ENCODE measurements around the gene TMED7. TPM values are rescaled to one million over a fixed set of nuclear protein-coding genes. Genes with fewer than 3 reads are reported as not detected.

The TMED7 gene
- total RNA-seq, 3 donors from 2014 or later (not counting 1 experiment from before 2014, with no cell fraction given): 40.6 to 48.8 (median 48.1) TPM

DNA sequence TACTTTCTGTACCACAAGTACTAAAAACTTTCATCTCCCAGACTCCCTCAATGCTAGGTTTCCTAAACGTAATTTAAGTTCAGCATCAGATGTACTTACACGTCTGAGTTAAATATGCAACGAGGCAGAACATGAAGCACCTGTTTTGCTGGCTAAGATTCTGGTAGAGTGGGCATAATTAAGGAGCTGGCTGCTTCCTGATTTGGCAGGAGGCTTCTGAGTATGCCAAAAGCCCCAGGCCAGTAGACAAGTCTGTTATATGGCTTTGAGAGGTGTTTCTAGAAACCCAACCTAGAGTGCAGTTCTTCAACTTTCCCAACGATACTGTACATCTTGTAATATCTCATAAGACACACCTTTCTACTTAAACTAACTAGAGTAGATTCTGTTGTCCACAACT lies 37.2 kb downstream of the TMED7 start:
- no peaks in the 10 kb centered on the region for H3K4me1 ChIP-seq (ENCODE audit: control insufficient read depth, insufficient read depth, low read length)
- intact Hi-C loops (cut with micrococcal nuclease): loop anchor here (5.0 kb wide), 2 partner anchors 491 to 1976 kb away; no protein-coding TSS in a partner anchor
- H3K36me3 ChIP-seq (ENCODE audit: control insufficient read depth, insufficient read depth, low read length): no peaks in the 10 kb centered on the region
- TF ChIP-seq, protein P1, sequence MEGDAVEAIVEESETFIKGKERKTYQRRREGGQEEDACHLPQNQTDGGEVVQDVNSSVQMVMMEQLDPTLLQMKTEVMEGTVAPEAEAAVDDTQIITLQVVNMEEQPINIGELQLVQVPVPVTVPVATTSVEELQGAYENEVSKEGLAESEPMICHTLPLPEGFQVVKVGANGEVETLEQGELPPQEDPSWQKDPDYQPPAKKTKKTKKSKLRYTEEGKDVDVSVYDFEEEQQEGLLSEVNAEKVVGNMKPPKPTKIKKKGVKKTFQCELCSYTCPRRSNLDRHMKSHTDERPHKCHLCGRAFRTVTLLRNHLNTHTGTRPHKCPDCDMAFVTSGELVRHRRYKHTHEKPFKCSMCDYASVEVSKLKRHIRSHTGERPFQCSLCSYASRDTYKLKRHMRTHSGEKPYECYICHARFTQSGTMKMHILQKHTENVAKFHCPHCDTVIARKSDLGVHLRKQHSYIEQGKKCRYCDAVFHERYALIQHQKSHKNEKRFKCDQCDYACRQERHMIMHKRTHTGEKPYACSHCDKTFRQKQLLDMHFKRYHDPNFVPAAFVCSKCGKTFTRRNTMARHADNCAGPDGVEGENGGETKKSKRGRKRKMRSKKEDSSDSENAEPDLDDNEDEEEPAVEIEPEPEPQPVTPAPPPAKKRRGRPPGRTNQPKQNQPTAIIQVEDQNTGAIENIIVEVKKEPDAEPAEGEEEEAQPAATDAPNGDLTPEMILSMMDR (IDR thresholded peaks at IDR 0.05): no peak
- Mint-ChIP-seq H3K4me1 (no peaks in the 10 kb centered on the region), H3K4me3 (no peak overlapping the region), H3K9me3 (no peaks in the 10 kb centered on the region), H3K27me3 (ENCODE audit: low read depth in 2 of 2) (no peaks in the 10 kb centered on the region), H3K36me3 (no peaks in the 10 kb centered on the region), H3K27ac (no peak overlapping the region)
- WGBS (ENCODE audit: insufficient coverage): 90% methylated on average over 4 of the region's 4 CpGs
- no peak for ATAC-seq
- no peaks in the 10 kb centered on the region for H3K9me3 ChIP-seq (ENCODE audit: control insufficient read depth, insufficient read depth, low read length)
- no peak overlapping the region for H3K4me3 ChIP-seq (ENCODE audit: low read length)
- H3K27ac ChIP-seq (ENCODE audit: low read length): no peak overlapping the region
- no peak for DNase-seq
- H3K27me3 ChIP-seq (ENCODE audit: control insufficient read depth, insufficient read depth, low read length): no peaks in the 10 kb centered on the region

DNA sequence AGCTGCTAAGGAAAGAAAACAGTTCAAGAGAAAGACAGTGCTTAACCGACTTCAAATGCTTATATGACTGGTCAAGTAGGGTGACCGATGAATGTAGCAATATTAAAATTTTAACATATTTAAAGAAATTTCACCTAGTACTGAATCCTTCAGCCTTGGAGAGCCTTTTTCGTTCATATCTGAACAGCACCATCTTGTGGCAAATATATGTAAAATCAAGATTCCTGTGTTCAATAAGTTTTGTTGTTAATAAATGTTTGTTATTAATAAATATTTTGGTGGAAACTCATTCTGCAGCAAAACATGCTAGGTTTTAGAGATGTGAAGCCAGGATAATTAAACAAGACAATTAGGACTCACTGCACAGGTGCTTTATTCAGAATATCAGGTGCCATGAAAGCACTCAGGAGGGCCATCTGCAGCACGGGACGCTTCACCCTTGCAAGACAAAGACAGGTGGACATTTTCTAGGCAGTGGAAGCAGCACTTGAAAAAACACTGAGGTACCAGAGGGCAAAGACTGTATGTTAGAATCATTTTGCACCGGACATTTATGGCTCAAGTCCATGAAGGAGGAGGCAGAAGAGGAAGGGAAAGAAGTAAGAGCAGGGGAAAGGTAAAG lies 39.2 kb downstream of the TMED7 start:
- H3K4me3 Mint-ChIP-seq: no peak overlapping the region
- 63% methylated on average over 5 of the region's 6 CpGs for WGBS (ENCODE audit: insufficient coverage)
- Histone ChIP-seq H3K4me3 (ENCODE audit: low read length) (no peak overlapping the region), H3K9me3 (ENCODE audit: control insufficient read depth, insufficient read depth, low read length) (no peaks in the 10 kb centered on the region), H3K4me1 (ENCODE audit: control insufficient read depth, insufficient read depth, low read length) (no peaks in the 10 kb centered on the region), H3K27me3 (ENCODE audit: control insufficient read depth, insufficient read depth, low read length) (no peaks in the 10 kb centered on the region), H3K36me3 (ENCODE audit: control insufficient read depth, insufficient read depth, low read length) (no peaks in the 10 kb centered on the region), H3K27ac (ENCODE audit: low read length) (no peak overlapping the region)
- peak; percentile 44 to 53 (median 52) for ATAC-seq
- H3K27me3 Mint-ChIP-seq (ENCODE audit: low read depth in 2 of 2): no peaks in the 10 kb centered on the region
- H3K9me3 Mint-ChIP-seq: no peaks in the 10 kb centered on the region
- peak in 1 of 2 donors; percentile 54 for DNase-seq
- H3K4me1 Mint-ChIP-seq: no peaks in the 10 kb centered on the region
- TF ChIP-seq, protein P1 (IDR thresholded peaks at IDR 0.05): peak; percentile 71
- no peaks in the 10 kb centered on the region for H3K36me3 Mint-ChIP-seq
- H3K27ac Mint-ChIP-seq: no peak overlapping the region
- intact Hi-C loops (cut with micrococcal nuclease): loop anchor here (1.0 to 5.0 kb wide), 3 partner anchors 277 to 1974 kb away; no protein-coding TSS in a partner anchor

DNA sequence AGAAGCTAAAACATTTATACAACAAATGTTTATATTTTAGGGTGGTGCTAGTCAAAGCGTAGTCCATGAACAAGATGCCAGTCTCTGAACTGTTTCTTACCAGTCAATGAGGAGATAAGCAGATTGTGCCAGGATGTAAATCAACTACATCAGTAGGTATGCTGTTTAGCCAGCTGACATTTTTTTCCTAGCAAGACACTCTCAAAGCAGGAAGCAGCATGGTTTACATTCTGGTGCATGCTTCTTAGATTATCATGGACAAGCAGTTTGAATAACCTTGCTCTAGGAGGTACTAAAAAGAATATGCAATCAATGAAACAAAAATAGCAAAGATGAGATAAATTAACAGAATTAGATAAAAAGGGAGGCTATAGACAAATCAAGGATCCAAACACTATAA lies 40.6 kb downstream of the TMED7 start:
- no peaks in the 10 kb centered on the region for H3K9me3 Mint-ChIP-seq
- 100% methylated on average over 1 of the region's 1 CpG for WGBS (ENCODE audit: insufficient coverage)
- DNase-seq (no peak), ATAC-seq (no peak)
- no peak overlapping the region for H3K4me3 ChIP-seq (ENCODE audit: low read length)
- no peaks in the 10 kb centered on the region for H3K4me1 Mint-ChIP-seq
- intact Hi-C loops (cut with micrococcal nuclease): loop anchor here (5.0 kb wide), 2 partner anchors 488 to 1973 kb away; no protein-coding TSS in a partner anchor
- H3K36me3 Mint-ChIP-seq: no peaks in the 10 kb centered on the region
- TF ChIP-seq, protein P1 (IDR thresholded peaks at IDR 0.05): no peak
- H3K36me3 ChIP-seq (ENCODE audit: control insufficient read depth, insufficient read depth, low read length): no peaks in the 10 kb centered on the region
- H3K27ac Mint-ChIP-seq: no peak overlapping the region
- H3K27me3 ChIP-seq (ENCODE audit: control insufficient read depth, insufficient read depth, low read length): no peaks in the 10 kb centered on the region
- no peaks in the 10 kb centered on the region for H3K27me3 Mint-ChIP-seq (ENCODE audit: low read depth in 2 of 2)
- no peaks in the 10 kb centered on the region for H3K9me3 ChIP-seq (ENCODE audit: control insufficient read depth, insufficient read depth, low read length)
- no peak overlapping the region for H3K4me3 Mint-ChIP-seq
- no peak overlapping the region for H3K27ac ChIP-seq (ENCODE audit: low read length)
- no peaks in the 10 kb centered on the region for H3K4me1 ChIP-seq (ENCODE audit: control insufficient read depth, insufficient read depth, low read length)

- no peak overlapping the region for H3K4me3 ChIP-seq (ENCODE audit: low read length)
- H3K9me3 Mint-ChIP-seq: no peaks in the 10 kb centered on the region
- no peak overlapping the region for H3K27ac Mint-ChIP-seq
- H3K36me3 Mint-ChIP-seq: no peaks in the 10 kb centered on the region
- H3K4me1 ChIP-seq (ENCODE audit: control insufficient read depth, insufficient read depth, low read length): no peaks in the 10 kb centered on the region
- ATAC-seq (no peak), DNase-seq (no peak)
- intact Hi-C loops (cut with micrococcal nuclease): no loop called here
- no peaks in the 10 kb centered on the region for H3K36me3 ChIP-seq (ENCODE audit: control insufficient read depth, insufficient read depth, low read length)
- no peak overlapping the region for H3K27ac ChIP-seq (ENCODE audit: low read length)
- TF ChIP-seq, protein P1 (IDR thresholded peaks at IDR 0.05): no peak
- WGBS (ENCODE audit: insufficient coverage): 89% methylated on average over 1 of the region's 1 CpG
- no peaks in the 10 kb centered on the region for H3K27me3 Mint-ChIP-seq (ENCODE audit: low read depth in 2 of 2)
- no peaks in the 10 kb centered on the region for H3K9me3 ChIP-seq (ENCODE audit: control insufficient read depth, insufficient read depth, low read length)
- H3K4me3 Mint-ChIP-seq: no peak overlapping the region
- no peaks in the 10 kb centered on the region for H3K4me1 Mint-ChIP-seq
- no peaks in the 10 kb centered on the region for H3K27me3 ChIP-seq (ENCODE audit: control insufficient read depth, insufficient read depth, low read length)
Observed at GRCh38 chr5:115584501-115584900, 41.3 kb downstream of the TMED7 start.
